Heart left ventricle (tissue), 13 donors: ENCODE measurements around the gene CLIC6.

Source experiments
- POLR2A ChIP-seq, 2 donors: fragments of 450-650 bp; IDR thresholded peaks; one replicate each; pipeline ENCODE4 v1.6.1; 2017; ENCODE audit warnings: antibody characterized with exemption in 2 of 2, mild to moderate bottlenecking in 2 of 2, moderate library complexity in 2 of 2
- TF ChIP-seq, protein P1 (sequence below), 12 donors: fragments of 200-600 bp; sonication (generic) in 4 of 12; IDR thresholded peaks; one replicate each; pipeline versions ENCODE4 v1.5.0 to v1.8.0; 2018 to 2022; ENCODE audit warnings: antibody characterized with exemption in 12 of 12, mild to moderate bottlenecking in 5 of 12
- donor health status: ischemic (EF 13 %, LVEDD 7.1; RV severe dilation, severe dysfunction).
- donor health status: DM: no; HTN: yes; CAD: no.
- donor health status: DM: no; HTN: no; CAD: no.
- donor health status: ischemic (EF 25% LVEDD 6.9; RV normal size, moderate dysfunction).
- donor health status: ischemic (EF 25% LVEDD 5.7; RV mildly dilated, moderate dysfunction).
- donor health status: ischemic (EF 35%, LVEDD 5.7; RV mildly dilated, moderate dysfunction).
- donor health status: nonischemic (EF 11% LVEDD 7.7; RV severe dilation, severe dysfunction).
- donor health status: DM: yes; HTN: yes; CAD: no.
- donor health status: PGD.
- donor health status: ischemic (EF 29% LVEDD 5.4; RV normal size, mild dysfunction).
- donor health status: nonischemic (EF 23%, LVEDD 6.1; RV moderate dilation, normal function).

DNA sequence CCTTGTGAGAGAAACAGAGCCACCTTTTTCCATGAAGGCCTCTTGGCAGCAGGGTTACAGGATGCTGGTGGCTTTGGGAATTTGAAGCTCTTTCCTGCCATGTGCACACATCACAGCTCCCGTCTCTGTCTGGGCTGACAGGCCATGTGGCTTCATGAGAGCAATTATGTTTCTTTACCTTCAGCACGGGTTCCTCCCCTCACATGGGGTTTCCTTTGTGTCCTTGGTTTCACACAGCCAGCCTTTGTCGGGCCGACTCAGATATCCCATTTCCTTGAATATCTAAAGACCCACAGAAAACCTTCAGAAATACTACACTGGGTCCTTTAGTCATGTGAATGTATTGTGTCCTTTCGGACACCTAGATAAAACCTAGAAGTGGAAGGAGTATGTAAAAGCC lies 7.1 kb downstream of the CLIC6 start:
- TF ChIP-seq, protein P1, sequence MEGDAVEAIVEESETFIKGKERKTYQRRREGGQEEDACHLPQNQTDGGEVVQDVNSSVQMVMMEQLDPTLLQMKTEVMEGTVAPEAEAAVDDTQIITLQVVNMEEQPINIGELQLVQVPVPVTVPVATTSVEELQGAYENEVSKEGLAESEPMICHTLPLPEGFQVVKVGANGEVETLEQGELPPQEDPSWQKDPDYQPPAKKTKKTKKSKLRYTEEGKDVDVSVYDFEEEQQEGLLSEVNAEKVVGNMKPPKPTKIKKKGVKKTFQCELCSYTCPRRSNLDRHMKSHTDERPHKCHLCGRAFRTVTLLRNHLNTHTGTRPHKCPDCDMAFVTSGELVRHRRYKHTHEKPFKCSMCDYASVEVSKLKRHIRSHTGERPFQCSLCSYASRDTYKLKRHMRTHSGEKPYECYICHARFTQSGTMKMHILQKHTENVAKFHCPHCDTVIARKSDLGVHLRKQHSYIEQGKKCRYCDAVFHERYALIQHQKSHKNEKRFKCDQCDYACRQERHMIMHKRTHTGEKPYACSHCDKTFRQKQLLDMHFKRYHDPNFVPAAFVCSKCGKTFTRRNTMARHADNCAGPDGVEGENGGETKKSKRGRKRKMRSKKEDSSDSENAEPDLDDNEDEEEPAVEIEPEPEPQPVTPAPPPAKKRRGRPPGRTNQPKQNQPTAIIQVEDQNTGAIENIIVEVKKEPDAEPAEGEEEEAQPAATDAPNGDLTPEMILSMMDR (IDR thresholded peaks at IDR 0.05): no peak
- TF ChIP-seq POLR2A (IDR thresholded peaks at IDR 0.05): no peak
